HEK293T (cell line): ENCODE data around the gene INPP5D.

Experiments
- CTCF ChIA-PET: fragments of 350-600 bp; formaldehyde crosslinking; extraction: SDS; loops from one replicate; lab custom pipeline; 2021; ENCODE audit warnings: antibody characterized with exemption, inconsistent platforms; lab: Yijun Ruan, JAX
- POLR2A ChIA-PET: fragments of 350-600 bp; formaldehyde crosslinking; extraction: SDS; loops from one replicate; lab custom pipeline; 2020; ENCODE audit warnings: antibody characterized with exemption, inconsistent platforms; lab: Yijun Ruan, JAX
- DNase-seq: peaks from one replicate; pipeline ENCODE4 v3.0.0; 2012; ENCODE audit warnings: mixed read lengths; ENCODE audit errors: extremely low spot score
- ARNT ChIP-seq: fragments of 450-650 bp; IDR thresholded peaks from 2 replicates; pipeline ENCODE4 v1.6.1; 2017; ENCODE audit warnings: mild to moderate bottlenecking
- BHLHE40 ChIP-seq: fragments of 450-650 bp; IDR thresholded peaks from 2 replicates; pipeline ENCODE4 v1.6.1; 2016; ENCODE audit warnings: mild to moderate bottlenecking, moderate library complexity, borderline replicate concordance
- CTBP1 ChIP-seq: fragments of 450-650 bp; IDR thresholded peaks from 2 replicates; pipeline ENCODE4 v1.6.1; 2016; ENCODE audit warnings: borderline replicate concordance
- ELF4 ChIP-seq: fragments of 450-650 bp; IDR thresholded peaks from 2 replicates; pipeline ENCODE4 v1.6.1; 2017; ENCODE audit warnings: antibody characterized with exemption
- FOXA1 ChIP-seq: fragments of 450-650 bp; IDR thresholded peaks from 2 replicates; pipeline ENCODE4 v1.6.1; 2016; ENCODE audit warnings: mild to moderate bottlenecking
- FOXK2 ChIP-seq: fragments of 450-650 bp; IDR thresholded peaks from 2 replicates; pipeline ENCODE4 v1.6.1; 2016; ENCODE audit warnings: mild to moderate bottlenecking
- FOXM1 ChIP-seq: fragments of 450-650 bp; IDR thresholded peaks from 2 replicates; pipeline ENCODE4 v1.6.1; 2017; ENCODE audit warnings: mild to moderate bottlenecking, borderline replicate concordance
- HDGF ChIP-seq: fragments of 450-650 bp; IDR thresholded peaks from 2 replicates; pipeline ENCODE4 v1.6.1; 2017; ENCODE audit warnings: antibody characterized with exemption, borderline replicate concordance
- L3MBTL2 ChIP-seq: fragments of 450-650 bp; conservative IDR thresholded peaks from 2 replicates; pipeline ENCODE4 v1.6.1; 2016; ENCODE audit warnings: mild to moderate bottlenecking
- LEF1 ChIP-seq: fragments of 450-650 bp; IDR thresholded peaks from 2 replicates; pipeline ENCODE4 v1.6.1; 2017; ENCODE audit warnings: mild to moderate bottlenecking, borderline replicate concordance
- NFRKB ChIP-seq: fragments of 450-650 bp; IDR thresholded peaks from 2 replicates; pipeline ENCODE4 v1.6.1; 2016; ENCODE audit warnings: mild to moderate bottlenecking, moderate library complexity
- SP1 ChIP-seq: fragments of 450-650 bp; IDR thresholded peaks from 2 replicates; pipeline ENCODE4 v1.6.1; 2017
- SUZ12 ChIP-seq: fragments of 450-650 bp; IDR thresholded peaks from 2 replicates; pipeline ENCODE4 v1.6.1; 2016; ENCODE audit warnings: mild to moderate bottlenecking
- TARDBP ChIP-seq: fragments of 450-650 bp; IDR thresholded peaks from 2 replicates; pipeline ENCODE4 v1.6.1; 2016
- ZNF384 ChIP-seq: fragments of 450-650 bp; IDR thresholded peaks from 2 replicates; pipeline ENCODE4 v1.6.1; 2016
- TF ChIP-seq, protein P1 (sequence below): fragments of 450-650 bp; IDR thresholded peaks from 2 replicates; pipeline ENCODE4 v1.6.1; 2016

The INPP5D gene

DNA sequence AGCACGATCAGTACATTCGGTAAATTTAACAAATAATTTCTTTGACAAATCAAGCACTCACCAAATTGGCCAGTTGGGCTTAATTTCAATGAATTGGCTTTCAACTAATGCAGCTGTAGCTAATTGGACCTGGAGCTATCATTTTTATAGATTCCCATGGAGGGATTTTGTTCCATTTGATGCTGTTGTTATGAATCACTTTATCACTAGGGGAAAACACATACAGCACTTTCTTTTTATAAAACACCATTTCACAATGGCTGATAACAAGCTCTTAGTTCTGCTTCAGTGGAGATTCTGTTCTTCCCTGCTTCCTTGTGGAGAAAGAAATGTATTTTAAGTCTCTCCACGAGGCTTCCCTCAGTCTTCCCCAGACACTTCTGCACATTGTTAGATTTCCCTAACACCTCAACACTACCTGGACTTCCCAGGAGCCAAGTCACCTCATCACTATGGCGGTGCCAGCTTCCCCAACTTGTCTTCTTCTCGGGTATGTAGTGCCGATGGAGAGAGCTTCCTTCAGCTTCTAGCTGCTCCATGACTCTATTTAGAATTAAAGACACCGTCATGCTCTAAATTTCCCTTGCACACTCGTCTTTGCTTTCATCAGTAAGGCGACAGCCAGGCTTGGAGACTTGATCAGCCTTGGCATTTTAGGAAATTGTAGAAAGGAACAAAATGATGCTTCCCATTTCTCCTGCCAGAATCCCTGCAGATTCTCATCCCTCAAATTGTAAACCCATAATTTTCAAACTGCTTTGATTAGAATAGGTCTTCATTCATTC lies 72.0 kb downstream of the INPP5D start:
- DNase-seq: no peak
- TF ChIP-seq FOXK2 (no peak), SP1 (no peak), CTBP1 (no peak), LEF1 (no peak), ELF4 (no peak), SUZ12 (no peak), HDGF (no peak), ARNT (no peak)
- TF ChIP-seq, protein P1, sequence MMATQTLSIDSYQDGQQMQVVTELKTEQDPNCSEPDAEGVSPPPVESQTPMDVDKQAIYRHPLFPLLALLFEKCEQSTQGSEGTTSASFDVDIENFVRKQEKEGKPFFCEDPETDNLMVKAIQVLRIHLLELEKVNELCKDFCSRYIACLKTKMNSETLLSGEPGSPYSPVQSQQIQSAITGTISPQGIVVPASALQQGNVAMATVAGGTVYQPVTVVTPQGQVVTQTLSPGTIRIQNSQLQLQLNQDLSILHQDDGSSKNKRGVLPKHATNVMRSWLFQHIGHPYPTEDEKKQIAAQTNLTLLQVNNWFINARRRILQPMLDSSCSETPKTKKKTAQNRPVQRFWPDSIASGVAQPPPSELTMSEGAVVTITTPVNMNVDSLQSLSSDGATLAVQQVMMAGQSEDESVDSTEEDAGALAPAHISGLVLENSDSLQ: no peak
- ChIA-PET POLR2A (no interaction called here), CTCF (no interaction called here)

DNA sequence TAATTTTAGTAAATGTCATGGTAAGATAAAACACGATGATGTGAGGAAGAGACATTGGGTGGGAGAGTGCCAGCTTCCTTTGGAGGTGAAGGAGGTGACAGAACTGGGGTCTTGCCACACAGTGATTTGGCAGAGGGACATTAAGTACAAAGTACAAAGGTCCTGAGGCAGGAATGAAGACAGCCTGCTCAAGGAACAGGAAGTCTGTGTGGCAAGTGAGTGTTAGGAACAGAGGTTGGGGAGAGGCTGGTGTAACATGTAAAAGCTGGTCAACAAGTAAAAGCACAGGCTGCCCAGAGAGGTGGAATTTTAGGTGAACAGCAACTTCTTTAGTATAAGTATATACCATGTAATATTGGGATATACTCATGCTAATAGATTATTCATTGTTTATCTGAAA lies 73.1 kb downstream of the INPP5D start:
- DNase-seq: no peak
- CTCF ChIA-PET: no interaction called here
- TF ChIP-seq CTBP1 (no peak), FOXM1 (no peak), SP1 (no peak), NFRKB (no peak), L3MBTL2 (no peak), SUZ12 (no peak), TARDBP (no peak), FOXK2 (no peak), LEF1 (no peak), BHLHE40 (no peak)
- TF ChIP-seq, protein P1: no peak
- POLR2A ChIA-PET: no interaction called here

DNA sequence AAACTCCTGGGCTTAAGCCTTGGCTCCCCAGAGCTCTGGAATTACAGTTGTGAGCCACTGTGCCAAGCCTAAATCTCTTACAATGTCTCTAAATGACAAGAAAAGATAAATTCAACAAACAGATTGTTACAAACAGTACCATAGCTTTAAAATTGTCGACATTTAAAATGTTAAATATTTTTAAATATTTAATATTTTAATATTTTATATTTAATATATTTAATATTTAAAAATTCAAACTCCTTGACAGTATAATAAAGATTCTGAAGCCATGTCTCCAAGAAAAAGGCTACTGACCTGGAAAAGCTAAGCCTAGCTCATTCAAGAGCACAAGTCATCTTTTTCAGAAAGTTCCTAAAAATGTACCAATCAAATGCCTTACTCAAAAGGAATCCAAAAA lies 75.3 kb downstream of the INPP5D start:
- DNase-seq: no peak
- ChIA-PET POLR2A (no interaction called here), CTCF (no interaction called here)
- TF ChIP-seq TARDBP (no peak), CTBP1 (no peak), ZNF384 (no peak), NFRKB (no peak), LEF1 (no peak), SP1 (no peak), FOXA1 (no peak), BHLHE40 (no peak), ELF4 (no peak), ARNT (no peak), SUZ12 (no peak)

DNA sequence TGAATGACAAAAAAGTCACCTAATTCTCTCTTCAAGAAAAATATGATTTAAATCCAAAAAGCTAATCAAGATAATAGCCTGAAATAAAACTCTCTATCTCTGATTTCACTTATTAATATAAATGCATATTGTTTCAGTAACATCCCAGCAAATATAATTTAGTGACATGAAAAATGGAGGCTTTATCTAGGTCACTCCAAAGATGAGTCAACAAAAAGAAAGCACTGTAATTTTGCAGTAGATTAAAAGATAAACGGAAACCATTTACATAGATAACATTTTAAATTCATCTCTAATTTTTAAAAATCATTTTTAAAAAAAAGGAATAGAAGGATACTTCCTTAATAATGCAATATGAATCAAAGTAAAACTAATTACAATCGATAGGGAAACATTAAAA lies 76.9 kb downstream of the INPP5D start:
- TF ChIP-seq L3MBTL2 (no peak), NFRKB (no peak), ARNT (no peak), HDGF (no peak), TARDBP (no peak), BHLHE40 (no peak), FOXA1 (no peak), SP1 (no peak), FOXK2 (no peak), SUZ12 (no peak), FOXM1 (no peak), ZNF384 (no peak), ELF4 (no peak), LEF1 (no peak), CTBP1 (no peak)
- TF ChIP-seq, protein P1: no peak

DNA sequence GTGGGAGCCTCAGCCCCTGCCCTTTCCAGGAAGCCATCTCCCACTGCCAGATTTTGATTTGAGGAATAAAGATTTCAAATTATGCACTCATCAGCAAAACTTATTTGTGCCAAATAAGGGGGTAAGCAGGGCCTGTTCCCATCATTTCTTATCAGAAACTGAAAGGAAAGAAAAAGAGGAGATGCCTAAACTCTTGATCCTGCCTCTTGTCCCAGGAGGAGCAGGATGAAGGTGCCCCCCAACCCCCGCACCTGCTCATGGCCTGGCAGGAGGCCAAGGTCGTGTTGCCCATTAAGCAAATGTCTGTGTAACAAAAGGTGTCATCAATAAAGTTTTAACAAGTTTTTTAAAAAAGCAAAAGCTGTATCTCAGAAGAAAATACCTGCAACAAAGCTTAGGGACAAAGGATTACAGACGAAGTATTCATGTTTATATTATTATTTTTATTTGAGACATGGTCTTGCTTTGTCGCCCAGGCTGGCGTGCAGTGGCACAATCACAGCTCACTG lies 80.0 kb downstream of the INPP5D start:
- POLR2A ChIA-PET: no interaction called here
- CTCF ChIA-PET: no interaction called here

More for the DNA sequence above, 76.9 kb downstream of the INPP5D start:
- DNase-seq: no peak
- ChIA-PET CTCF (no interaction called here), POLR2A (no interaction called here)

DNA sequence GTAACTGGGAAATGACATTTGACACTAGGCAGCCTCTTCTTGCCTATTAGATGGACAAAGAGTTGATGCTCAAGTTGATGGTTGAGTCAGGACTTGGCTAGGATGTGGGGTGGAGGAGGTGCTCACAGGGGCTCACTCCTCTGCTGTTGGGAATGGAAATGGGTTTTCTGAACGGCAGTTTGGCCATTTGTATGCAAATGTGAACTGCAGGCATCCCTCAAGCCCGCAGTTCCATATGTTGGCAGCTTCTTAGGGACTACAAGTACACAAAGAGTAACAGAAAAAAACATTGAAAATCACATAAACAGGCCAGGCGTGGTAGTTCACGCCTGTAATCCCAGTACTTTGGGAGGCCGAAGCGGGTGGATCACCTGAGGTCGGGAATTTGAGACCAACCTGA lies 80.8 kb downstream of the INPP5D start:
- ChIA-PET CTCF (no interaction called here), POLR2A (no interaction called here)
- TF ChIP-seq LEF1 (no peak), ARNT (no peak), FOXM1 (no peak), CTBP1 (no peak), L3MBTL2 (no peak), TARDBP (no peak), BHLHE40 (no peak)
- DNase-seq: no peak

More for the DNA sequence above, 80.0 kb downstream of the INPP5D start:
- DNase-seq: no peak
- no peak for TF ChIP-seq LEF1

DNA sequence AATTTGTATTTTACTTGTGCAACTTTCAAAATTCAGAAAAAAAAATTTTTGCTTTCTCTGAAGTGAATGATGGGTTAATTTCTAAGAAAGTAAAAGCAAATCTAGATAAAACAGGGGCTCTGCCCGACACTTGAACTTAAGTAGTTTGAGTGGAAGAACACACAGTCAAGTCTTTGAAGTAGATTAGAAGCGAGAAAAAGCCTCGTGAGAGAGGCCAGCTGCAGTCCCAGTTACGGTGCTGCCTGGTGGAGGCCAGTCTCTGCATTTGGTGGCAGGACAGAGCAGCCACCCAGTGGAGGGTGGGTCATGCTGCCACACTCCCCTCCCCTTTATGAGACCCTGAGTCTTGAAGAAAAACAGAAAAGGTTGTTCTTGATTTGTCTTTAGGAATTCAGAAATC lies 81.8 kb downstream of the INPP5D start:
- DNase-seq: no peak
- TF ChIP-seq FOXA1 (no peak), L3MBTL2 (no peak), ARNT (no peak), CTBP1 (no peak), LEF1 (no peak), TARDBP (no peak), SUZ12 (no peak), HDGF (no peak), ELF4 (no peak), FOXM1 (no peak), NFRKB (no peak), FOXK2 (no peak), SP1 (no peak), ZNF384 (no peak)
- TF ChIP-seq, protein P1: no peak
- ChIA-PET POLR2A (no interaction called here), CTCF (no interaction called here)
